SJSA1 (cell line): ENCODE data around the gene SBK2. TPM values are rescaled to one million over a fixed set of nuclear protein-coding genes. Genes with fewer than 3 reads are reported as not detected.

Source experiments
- DNase-seq, 2 experiments: peaks; one replicate each; pipeline ENCODE4 v3.0.0-alpha.2; 2015 to 2020; ENCODE audit warnings: low spot score in 2 of 2, low read depth in 1 of 2
- H3K27ac ChIP-seq: fragments of 250-450 bp; sonication (Bioruptor Pico); 2 replicates; pipeline ENCODE4 v1.5.1; 2020; ENCODE audit warnings: mild to moderate bottlenecking, moderate library complexity
- H3K27me3 ChIP-seq: fragments of 250-450 bp; sonication (Bioruptor Pico); replicated peaks from 2 replicates; pipeline ENCODE4 v1.5.1; 2020; ENCODE audit warnings: mild to moderate bottlenecking, moderate library complexity
- H3K36me3 ChIP-seq: fragments of 250-450 bp; sonication (Bioruptor Pico); 2 replicates; pipeline ENCODE4 v1.5.1; 2020; ENCODE audit warnings: mild to moderate bottlenecking
- H3K4me1 ChIP-seq: fragments of 250-450 bp; sonication (Bioruptor Pico); replicated peaks from 2 replicates; pipeline ENCODE4 v1.6.1; 2021; ENCODE audit warnings: mild to moderate bottlenecking
- H3K4me3 ChIP-seq: fragments of 250-450 bp; sonication (Bioruptor Pico); 2 replicates; pipeline ENCODE4 v1.5.1; 2020; ENCODE audit warnings: mild to moderate bottlenecking
- H3K9me3 ChIP-seq: fragments of 250-450 bp; sonication (Bioruptor Pico); replicated peaks from 2 replicates; pipeline ENCODE4 v1.5.1; 2020; ENCODE audit warnings: mild to moderate bottlenecking
- total RNA-seq: library from RNA; depleted of rRNA; stranded (reverse); fragments of >200 nt; shearing (Covaris generic); gene quantifications from 2 replicates; pipeline ENCODE4 v1.2.3, GENCODE V29; 2014; rRNA removed

SBK2 gene
- total RNA-seq, 1 experiment from 2014 or later = not detected

DNA sequence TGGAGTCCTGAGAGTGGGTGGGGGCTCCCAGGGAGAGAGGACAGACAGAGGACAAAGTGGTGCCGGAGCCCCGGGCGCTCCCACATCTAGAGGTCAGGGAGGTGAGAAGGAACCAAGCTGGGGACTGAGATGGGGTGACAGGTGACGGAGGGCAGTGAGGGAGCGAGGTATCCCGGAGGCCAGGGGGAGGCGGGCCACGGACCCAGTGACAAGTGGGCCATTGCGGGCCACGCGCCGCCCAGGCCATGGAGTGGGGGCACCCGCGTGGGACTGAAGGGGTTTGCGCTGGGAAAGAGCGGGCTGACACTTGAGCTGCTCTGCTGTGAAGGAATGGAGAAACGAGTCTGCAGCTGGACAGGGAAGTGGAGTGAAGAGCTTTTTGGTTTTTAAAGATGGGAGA, 57.9 kb downstream of the SBK2 start:
- no peaks in the 10 kb centered on the region for H3K9me3 ChIP-seq
- no peak overlapping the region for H3K4me3 ChIP-seq

More for the DNA sequence above, 57.9 kb downstream of the SBK2 start:
- Histone ChIP-seq H3K36me3 (peaks cover 17% of the 10 kb centered on the region), H3K27me3 (no peaks in the 10 kb centered on the region), H3K27ac (no peak overlapping the region), H3K4me1 (peaks cover 28% of the 10 kb centered on the region)
- DNase-seq = no peak

Other genes starting within 250 kb of the SBK2 start
- gene TMEM150B, start 211.8 kb downstream of the SBK2 start, total RNA-seq = not detected in 2 replicates
- 4.0 and 6.8 TPM in 2 replicates for gene KMT5C, start 197.3 kb downstream of the SBK2 start, total RNA-seq
- gene COX6B2, start 182.4 kb downstream of the SBK2 start, total RNA-seq = 0.11 TPM in 1 of 2 replicates, not detected in the other
- 0.03 TPM in 1 of 2 replicates, not detected in the other for gene GARIN5B, start 173.9 kb downstream of the SBK2 start, total RNA-seq
- gene IL11, start 166.7 kb downstream of the SBK2 start, total RNA-seq = 116 and 141 TPM in 2 replicates
- not detected in 2 replicates for gene TMEM190, start 160.3 kb downstream of the SBK2 start, total RNA-seq
- gene TMEM238, start 152.8 kb downstream of the SBK2 start, total RNA-seq = not detected in 2 replicates
- 243 and 543 TPM in 2 replicates for gene RPL28, start 151.2 kb downstream of the SBK2 start, total RNA-seq
- gene UBE2S, start 129.3 kb downstream of the SBK2 start, total RNA-seq = 509 and 518 TPM in 2 replicates
- not detected in 2 replicates for gene SHISA7, start 93.8 kb downstream of the SBK2 start, total RNA-seq
- gene ISOC2, start 75.5 kb downstream of the SBK2 start, total RNA-seq = 71.7 and 97.3 TPM in 2 replicates
- not detected in 2 replicates for gene C19orf85, start 72.4 kb downstream of the SBK2 start, total RNA-seq
- 1.1 and 4.1 TPM in 2 replicates for gene ZNF628, start 60.5 kb downstream of the SBK2 start, total RNA-seq
- gene NAT14, start 51.9 kb downstream of the SBK2 start, total RNA-seq = 10.9 and 12.1 TPM in 2 replicates
- gene SSC5D, start 48.7 kb downstream of the SBK2 start, total RNA-seq = not detected in 2 replicates
- gene SBK3, start 8.4 kb upstream of the SBK2 start, total RNA-seq = 0.32 TPM in 1 of 2 replicates, not detected in the other
- 7.2 and 12.7 TPM in 2 replicates for gene ZNF579, start 43.7 kb upstream of the SBK2 start, total RNA-seq
- gene FIZ1, start 62.4 kb upstream of the SBK2 start, total RNA-seq = 2.4 and 5.4 TPM in 2 replicates
- 3.8 and 15.5 TPM in 2 replicates for gene ZNF524, start 63.2 kb upstream of the SBK2 start, total RNA-seq
- 0.63 and 1.4 TPM in 2 replicates for gene ZNF865, start 68.5 kb upstream of the SBK2 start, total RNA-seq
- gene ZNF784, start 87.4 kb upstream of the SBK2 start, total RNA-seq = 4.7 and 10.2 TPM in 2 replicates
- 6.5 and 6.9 TPM in 2 replicates for gene ZNF580, start 103.9 kb upstream of the SBK2 start, total RNA-seq
- 5.5 and 10.1 TPM in 2 replicates for gene ZNF581, start 106.5 kb upstream of the SBK2 start, total RNA-seq
- gene CCDC106, start 111.1 kb upstream of the SBK2 start, total RNA-seq = 3.5 and 6.0 TPM in 2 replicates
- 137 and 183 TPM in 2 replicates for gene U2AF2, start 117.9 kb upstream of the SBK2 start, total RNA-seq
- 67.7 and 103 TPM in 2 replicates for gene EPN1, start 138.1 kb upstream of the SBK2 start, total RNA-seq
- gene NLRP9, start 201.3 kb upstream of the SBK2 start, total RNA-seq = not detected in 2 replicates
- gene RFPL4A, start 222.0 kb upstream of the SBK2 start, total RNA-seq = not detected in 2 replicates
- not detected in 2 replicates for gene RFPL4AL1, start 232.0 kb upstream of the SBK2 start, total RNA-seq